HL-60 (cell line): Measurements from ENCODE around the gene FSTL4.

Experiments used
- DNase-seq, 2 experiments: peaks; one replicate each; pipeline ENCODE4 v3.0.0-alpha.2; 2010 to 2020; ENCODE audit warnings: low read depth in 1 of 2, low spot score in 1 of 2
- H3K27ac ChIP-seq: fragments of 250-450 bp; sonication (Bioruptor Pico); replicated peaks from 2 replicates; pipeline ENCODE4 v1.5.1; 2020; ENCODE audit warnings: mild to moderate bottlenecking, moderate library complexity
- H3K27me3 ChIP-seq: fragments of 250-450 bp; sonication (Bioruptor Pico); 2 replicates; pipeline ENCODE4 v1.5.1; 2021; ENCODE audit warnings: mild to moderate bottlenecking, moderate library complexity; ENCODE audit not compliant: insufficient read depth, poor library complexity, severe bottlenecking
- H3K4me3 ChIP-seq: replicated peaks from 2 replicates; pipeline ENCODE4 v1.5.1; 2011; ENCODE audit warnings: mild to moderate bottlenecking, control low read depth, low read length; ENCODE audit not compliant: insufficient read depth
- GABPA ChIP-seq: IDR thresholded peaks from 2 replicates; pipeline ENCODE4 v1.6.1; 2012; ENCODE audit warnings: low read depth
- POLR2AphosphoS5 ChIP-seq: IDR thresholded peaks from 2 replicates; pipeline ENCODE4 v1.6.1; 2012; ENCODE audit warnings: low read depth
- SPI1 ChIP-seq: IDR thresholded peaks from 2 replicates; pipeline ENCODE4 v1.6.1; 2012; ENCODE audit warnings: low read depth, mild to moderate bottlenecking, borderline replicate concordance
- TF ChIP-seq, protein P1 (sequence below): IDR thresholded peaks from one replicate; pipeline ENCODE4 v1.5.1; 2011; ENCODE audit warnings: low read length, control low read depth, inconsistent platforms; ENCODE audit not compliant: insufficient read depth
- TF ChIP-seq, protein P2 (sequence below): IDR thresholded peaks from 2 replicates; pipeline ENCODE4 v1.6.1; 2012; ENCODE audit warnings: low read depth; ENCODE audit not compliant: insufficient replicate concordance

FSTL4 gene

DNA sequence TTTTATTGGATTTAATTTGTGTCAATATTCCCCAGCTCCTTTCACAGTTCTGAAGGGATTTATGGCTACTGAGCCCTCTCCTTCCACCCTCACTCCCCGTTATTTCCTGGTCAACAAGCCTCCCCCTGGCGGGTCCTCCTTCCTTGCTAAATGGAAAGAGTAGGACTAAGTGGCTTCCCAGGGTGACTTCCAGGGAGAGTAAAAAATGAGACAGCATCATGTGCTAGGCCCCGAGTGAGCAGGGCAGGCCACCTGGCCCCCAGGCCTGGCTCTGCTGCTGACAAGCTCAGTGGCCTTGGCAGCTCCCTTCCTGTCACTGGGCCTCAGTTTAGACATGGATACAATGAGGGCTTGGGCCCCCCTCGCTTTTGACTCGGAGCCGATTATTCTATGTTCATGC lies 359.3 kb downstream of the FSTL4 start:
- TF ChIP-seq, protein P1, sequence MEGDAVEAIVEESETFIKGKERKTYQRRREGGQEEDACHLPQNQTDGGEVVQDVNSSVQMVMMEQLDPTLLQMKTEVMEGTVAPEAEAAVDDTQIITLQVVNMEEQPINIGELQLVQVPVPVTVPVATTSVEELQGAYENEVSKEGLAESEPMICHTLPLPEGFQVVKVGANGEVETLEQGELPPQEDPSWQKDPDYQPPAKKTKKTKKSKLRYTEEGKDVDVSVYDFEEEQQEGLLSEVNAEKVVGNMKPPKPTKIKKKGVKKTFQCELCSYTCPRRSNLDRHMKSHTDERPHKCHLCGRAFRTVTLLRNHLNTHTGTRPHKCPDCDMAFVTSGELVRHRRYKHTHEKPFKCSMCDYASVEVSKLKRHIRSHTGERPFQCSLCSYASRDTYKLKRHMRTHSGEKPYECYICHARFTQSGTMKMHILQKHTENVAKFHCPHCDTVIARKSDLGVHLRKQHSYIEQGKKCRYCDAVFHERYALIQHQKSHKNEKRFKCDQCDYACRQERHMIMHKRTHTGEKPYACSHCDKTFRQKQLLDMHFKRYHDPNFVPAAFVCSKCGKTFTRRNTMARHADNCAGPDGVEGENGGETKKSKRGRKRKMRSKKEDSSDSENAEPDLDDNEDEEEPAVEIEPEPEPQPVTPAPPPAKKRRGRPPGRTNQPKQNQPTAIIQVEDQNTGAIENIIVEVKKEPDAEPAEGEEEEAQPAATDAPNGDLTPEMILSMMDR: no peak
- TF ChIP-seq SPI1 (no peak), GABPA (no peak), POLR2AphosphoS5 (no peak)
- TF ChIP-seq, protein P2, sequence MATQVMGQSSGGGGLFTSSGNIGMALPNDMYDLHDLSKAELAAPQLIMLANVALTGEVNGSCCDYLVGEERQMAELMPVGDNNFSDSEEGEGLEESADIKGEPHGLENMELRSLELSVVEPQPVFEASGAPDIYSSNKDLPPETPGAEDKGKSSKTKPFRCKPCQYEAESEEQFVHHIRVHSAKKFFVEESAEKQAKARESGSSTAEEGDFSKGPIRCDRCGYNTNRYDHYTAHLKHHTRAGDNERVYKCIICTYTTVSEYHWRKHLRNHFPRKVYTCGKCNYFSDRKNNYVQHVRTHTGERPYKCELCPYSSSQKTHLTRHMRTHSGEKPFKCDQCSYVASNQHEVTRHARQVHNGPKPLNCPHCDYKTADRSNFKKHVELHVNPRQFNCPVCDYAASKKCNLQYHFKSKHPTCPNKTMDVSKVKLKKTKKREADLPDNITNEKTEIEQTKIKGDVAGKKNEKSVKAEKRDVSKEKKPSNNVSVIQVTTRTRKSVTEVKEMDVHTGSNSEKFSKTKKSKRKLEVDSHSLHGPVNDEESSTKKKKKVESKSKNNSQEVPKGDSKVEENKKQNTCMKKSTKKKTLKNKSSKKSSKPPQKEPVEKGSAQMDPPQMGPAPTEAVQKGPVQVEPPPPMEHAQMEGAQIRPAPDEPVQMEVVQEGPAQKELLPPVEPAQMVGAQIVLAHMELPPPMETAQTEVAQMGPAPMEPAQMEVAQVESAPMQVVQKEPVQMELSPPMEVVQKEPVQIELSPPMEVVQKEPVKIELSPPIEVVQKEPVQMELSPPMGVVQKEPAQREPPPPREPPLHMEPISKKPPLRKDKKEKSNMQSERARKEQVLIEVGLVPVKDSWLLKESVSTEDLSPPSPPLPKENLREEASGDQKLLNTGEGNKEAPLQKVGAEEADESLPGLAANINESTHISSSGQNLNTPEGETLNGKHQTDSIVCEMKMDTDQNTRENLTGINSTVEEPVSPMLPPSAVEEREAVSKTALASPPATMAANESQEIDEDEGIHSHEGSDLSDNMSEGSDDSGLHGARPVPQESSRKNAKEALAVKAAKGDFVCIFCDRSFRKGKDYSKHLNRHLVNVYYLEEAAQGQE: no peak
- Histone ChIP-seq H3K27ac (no peak overlapping the region), H3K4me3 (no peak overlapping the region), H3K27me3 (no peaks in the 10 kb centered on the region)
- DNase-seq: no peak

DNA sequence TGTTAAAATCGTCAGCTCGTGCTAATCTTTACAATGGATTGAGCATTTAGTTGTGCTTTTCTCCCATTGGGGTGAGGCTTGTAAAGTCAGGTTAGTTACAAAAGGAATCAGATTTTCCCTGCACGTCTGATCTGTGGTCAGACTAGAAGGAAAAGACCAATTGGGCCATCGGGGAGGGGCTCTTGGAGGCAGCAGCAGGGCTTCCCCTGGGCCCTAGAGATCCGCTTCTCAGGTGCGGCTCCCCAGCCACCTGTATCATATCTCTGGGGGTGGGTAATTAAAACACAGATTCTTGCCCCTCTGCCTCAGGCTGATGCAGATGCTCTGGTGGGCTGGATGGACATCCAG lies 360.2 kb downstream of the FSTL4 start:
- no peak for TF ChIP-seq GABPA
- TF ChIP-seq, protein P1: no peak
- TF ChIP-seq SPI1: no peak
- no peak for TF ChIP-seq POLR2AphosphoS5
- TF ChIP-seq, protein P2: no peak
- no peak for DNase-seq
- H3K4me3 ChIP-seq: no peak overlapping the region
- no peaks in the 10 kb centered on the region for H3K27me3 ChIP-seq
- no peak overlapping the region for H3K27ac ChIP-seq

DNA sequence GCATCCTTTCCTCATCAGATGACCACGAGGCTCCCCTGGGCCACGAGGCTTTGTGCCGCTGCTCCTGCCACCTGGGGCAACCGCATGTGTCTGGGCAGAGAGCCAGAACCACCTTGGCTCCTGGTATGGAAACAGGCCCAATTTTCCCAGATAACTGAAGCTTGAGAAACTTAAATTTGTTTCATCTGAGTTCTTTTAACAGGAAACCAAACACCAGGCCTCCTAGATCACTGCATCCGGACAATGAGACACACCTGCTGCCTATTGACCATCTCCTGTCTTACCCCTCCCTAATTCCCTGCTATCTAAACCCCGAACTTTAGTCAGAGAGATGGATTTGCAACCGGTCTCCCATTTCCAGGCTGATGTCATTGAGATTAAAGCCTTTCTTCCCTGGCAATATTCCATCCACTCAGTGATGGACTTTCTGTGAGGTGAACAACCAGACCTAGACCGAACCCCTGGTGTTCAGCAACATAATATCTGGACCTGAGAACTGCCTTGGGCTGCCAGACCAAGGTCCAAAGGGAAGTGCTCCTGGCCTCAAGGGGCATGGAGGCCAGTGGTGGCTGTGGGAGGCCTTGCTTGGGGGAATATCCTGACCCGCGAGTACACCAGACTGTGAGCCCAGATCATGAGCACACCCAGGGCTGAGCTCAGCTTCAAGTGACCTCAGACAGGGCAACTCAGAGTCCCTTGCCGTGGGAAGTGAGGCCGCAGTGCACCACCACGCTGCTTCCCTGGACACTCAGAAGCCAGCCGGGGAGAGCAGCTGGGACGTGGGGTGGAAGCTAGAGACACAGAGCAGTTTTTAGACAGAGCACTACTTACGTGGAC lies 360.8 kb downstream of the FSTL4 start:
- no peak for DNase-seq
- Histone ChIP-seq H3K27ac (no peak overlapping the region), H3K27me3 (no peaks in the 10 kb centered on the region), H3K4me3 (no peak overlapping the region)
- no peak for TF ChIP-seq GABPA
- no peak for TF ChIP-seq SPI1
- TF ChIP-seq, protein P2: no peak
- no peak for TF ChIP-seq POLR2AphosphoS5
- TF ChIP-seq, protein P1: no peak
